CD1c-positive myeloid dendritic cell (primary cell): ENCODE results near the gene GABRD.

Experiments
- DNase-seq: peaks from one replicate; pipeline ENCODE4 v3.0.0-alpha.2; 2016; ENCODE audit errors: extremely low spot score

Gene GABRD

GRCh38 chr1:2053784-2054376 lies 34.7 kb downstream of the GABRD start:
- DNase-seq = no peak

- DNase-seq = no peak
These were observed 35.4 kb downstream of the GABRD start for GRCh38 chr1:2054560-2054959.

- DNase-seq = no peak
These were observed 36.9 kb downstream of the GABRD start for GRCh38 chr1:2055911-2056575.

- DNase-seq = no peak
These were observed 37.9 kb downstream of the GABRD start for GRCh38 chr1:2056955-2057590.

GRCh38 chr1:2059290-2059953 lies 40.3 kb downstream of the GABRD start:
- no peak for DNase-seq

GRCh38 chr1:2060072-2060471 lies 40.9 kb downstream of the GABRD start:
- no peak for DNase-seq

- no peak for DNase-seq
These were observed 41.4 kb downstream of the GABRD start for GRCh38 chr1:2060535-2060934.

- DNase-seq = no peak
These were observed 42.1 kb downstream of the GABRD start for GRCh38 chr1:2061065-2061778.

GRCh38 chr1:2065699-2066098 lies 46.6 kb downstream of the GABRD start:
- DNase-seq = no peak

GRCh38 chr1:2067393-2067792 lies 48.2 kb downstream of the GABRD start:
- DNase-seq = no peak

- no peak for DNase-seq
These were observed 48.8 kb downstream of the GABRD start for GRCh38 chr1:2067981-2068380.

- DNase-seq = no peak
These were observed 49.8 kb downstream of the GABRD start for GRCh38 chr1:2068951-2069350.

GRCh38 chr1:2070016-2070415 lies 50.9 kb downstream of the GABRD start:
- DNase-seq = no peak

GRCh38 chr1:2070800-2071530 lies 51.8 kb downstream of the GABRD start:
- no peak for DNase-seq

- no peak for DNase-seq
These were observed 53.1 kb downstream of the GABRD start for GRCh38 chr1:2072109-2072806.

GRCh38 chr1:2072891-2073290 lies 53.7 kb downstream of the GABRD start:
- DNase-seq = no peak

GRCh38 chr1:2073382-2074230 lies 54.5 kb downstream of the GABRD start:
- DNase-seq = no peak

- no peak for DNase-seq
These were observed 55.3 kb downstream of the GABRD start for GRCh38 chr1:2074396-2074795.

GRCh38 chr1:2074944-2075740 lies 56.0 kb downstream of the GABRD start:
- no peak for DNase-seq
